NCI-H2171 (cell line): ENCODE data around the gene TK2.
"Not testable (repeated sequence)": the region's sequence is repeated elsewhere in the genome, so short reads cannot be mapped to it uniquely, and the experiment has no call there.

Source experiments
- DNase-seq: peaks from one replicate; lab custom pipeline; 2025; lab: John Stamatoyannopoulos, UW

Gene TK2

DNA sequence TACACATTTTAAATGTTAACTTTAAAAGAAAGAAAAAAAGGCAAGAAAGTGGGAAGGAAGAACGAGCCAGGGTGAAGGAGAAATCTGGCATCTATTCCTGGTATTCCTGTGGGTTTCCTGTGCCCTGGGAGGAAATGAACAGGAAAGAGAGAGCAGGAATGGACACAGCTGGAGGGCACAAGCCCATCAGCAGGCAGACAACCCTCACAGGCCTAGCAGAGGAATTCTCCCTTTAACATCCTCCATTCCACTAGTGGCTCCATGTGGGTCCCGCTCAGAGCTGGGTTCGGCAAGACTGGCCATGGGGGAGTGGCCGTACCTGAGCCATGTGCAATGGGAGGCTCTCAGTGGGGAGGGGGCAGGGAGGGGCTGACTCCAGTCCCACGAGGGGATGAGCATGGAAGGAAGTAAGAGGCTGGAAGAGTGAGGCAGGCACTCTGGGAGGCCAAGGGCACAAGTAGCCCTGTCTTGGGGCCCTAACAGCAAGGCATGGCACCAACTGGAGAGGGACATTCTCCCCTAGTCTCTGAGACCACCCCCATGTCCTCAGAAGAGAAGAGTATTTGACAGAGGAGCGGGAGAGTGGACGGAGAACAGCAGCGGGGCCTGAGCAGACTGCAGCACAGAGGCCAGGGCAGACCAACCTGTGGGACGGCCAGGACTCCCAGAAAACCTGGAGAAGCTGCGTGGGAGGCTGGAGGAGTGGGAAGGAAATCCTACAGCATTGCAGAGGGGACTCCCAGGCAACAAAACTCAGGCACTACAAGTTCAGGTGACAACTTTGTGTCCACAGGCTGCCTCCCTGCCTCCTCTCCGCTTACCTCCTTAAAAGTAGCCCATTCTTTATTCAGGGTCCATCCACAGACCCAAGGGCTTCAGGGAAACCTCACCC lies 30.2 kb downstream of the TK2 start:
- no peak for DNase-seq

DNA sequence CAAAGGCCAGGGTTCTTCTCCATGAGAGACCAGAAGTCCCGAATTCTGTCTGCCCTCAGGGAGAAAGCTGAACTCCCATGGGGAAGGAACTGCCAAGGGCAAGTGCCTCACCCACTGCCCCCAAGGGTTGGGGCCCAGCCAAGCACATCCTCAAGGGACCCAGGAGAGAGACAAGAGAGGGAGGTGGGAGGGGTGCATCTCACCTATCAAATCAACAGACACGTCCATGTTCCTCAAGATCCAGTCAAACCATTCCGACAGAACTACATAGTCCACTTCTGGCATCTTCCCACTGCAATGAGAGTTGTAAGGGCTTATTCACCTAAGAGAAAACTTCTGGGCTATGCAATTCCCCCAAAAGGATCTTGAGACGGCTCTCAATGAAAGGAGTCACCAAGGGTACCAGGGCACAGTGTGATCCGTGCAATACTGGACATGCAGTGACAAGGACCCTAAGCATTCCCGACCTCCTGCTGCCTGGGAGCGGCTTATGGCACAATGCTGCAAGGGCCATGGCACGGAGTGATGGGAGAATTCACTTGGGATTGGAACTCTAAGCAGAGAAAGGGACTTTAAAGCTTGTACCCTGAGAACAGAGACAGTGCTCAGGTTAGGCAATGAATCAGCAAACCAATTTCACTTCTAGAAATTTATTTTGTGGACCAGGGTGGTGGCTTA lies 32.2 kb downstream of the TK2 start:
- no peak for DNase-seq

DNA sequence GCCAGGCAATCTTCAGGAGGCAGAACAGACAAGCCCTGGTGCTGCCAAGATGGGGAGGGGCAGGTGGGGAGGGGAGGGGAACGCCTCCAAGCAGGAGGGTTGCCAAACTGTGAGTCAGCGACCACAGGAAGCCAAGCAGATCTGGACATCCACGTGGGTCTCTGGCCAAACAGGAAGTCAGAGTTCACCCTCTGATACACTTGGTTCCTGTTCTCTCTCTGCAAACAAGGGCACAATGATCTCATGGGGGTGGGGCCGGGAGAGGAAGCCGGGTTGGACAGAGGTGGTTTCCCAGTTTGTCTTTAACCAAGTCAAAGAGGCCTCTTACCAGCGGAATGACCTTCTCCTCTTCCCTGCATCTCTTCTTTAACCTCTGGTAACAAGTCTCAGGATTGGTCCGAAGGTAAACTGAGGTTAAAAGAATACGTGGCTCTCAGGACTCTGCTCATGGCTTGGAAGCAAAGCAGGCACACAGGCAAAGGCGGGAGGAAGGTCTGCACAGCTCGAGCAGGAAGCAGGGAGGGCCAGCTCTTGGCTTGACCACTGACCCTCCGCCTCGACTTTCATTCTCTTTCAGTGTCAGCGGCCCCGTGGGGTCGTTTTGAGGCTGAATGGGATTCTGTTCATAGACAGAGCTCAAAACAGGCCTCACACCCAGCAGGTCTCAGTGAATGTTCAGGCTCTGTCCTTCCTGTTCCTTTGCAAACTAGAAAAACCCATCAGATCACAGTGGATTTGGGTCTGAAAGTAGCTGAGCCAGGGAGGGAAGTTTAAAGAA lies 32.9 kb downstream of the TK2 start:
- no peak for DNase-seq

DNA sequence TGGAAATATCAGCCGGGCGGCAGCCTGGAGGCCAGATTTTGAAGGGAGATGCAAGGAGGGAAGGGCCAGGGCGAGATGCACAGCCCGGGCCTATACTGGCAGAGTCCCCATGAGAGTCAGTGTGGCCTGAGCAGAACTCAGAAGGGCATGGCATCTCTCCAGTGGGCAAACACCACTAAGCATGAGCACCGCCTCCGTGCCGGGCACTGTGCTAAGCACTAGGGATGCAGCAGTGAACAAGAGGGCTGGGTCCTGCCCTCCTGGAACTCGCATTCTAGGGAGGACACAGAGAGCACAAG lies 33.5 kb downstream of the TK2 start:
- DNase-seq, result no peak

DNA sequence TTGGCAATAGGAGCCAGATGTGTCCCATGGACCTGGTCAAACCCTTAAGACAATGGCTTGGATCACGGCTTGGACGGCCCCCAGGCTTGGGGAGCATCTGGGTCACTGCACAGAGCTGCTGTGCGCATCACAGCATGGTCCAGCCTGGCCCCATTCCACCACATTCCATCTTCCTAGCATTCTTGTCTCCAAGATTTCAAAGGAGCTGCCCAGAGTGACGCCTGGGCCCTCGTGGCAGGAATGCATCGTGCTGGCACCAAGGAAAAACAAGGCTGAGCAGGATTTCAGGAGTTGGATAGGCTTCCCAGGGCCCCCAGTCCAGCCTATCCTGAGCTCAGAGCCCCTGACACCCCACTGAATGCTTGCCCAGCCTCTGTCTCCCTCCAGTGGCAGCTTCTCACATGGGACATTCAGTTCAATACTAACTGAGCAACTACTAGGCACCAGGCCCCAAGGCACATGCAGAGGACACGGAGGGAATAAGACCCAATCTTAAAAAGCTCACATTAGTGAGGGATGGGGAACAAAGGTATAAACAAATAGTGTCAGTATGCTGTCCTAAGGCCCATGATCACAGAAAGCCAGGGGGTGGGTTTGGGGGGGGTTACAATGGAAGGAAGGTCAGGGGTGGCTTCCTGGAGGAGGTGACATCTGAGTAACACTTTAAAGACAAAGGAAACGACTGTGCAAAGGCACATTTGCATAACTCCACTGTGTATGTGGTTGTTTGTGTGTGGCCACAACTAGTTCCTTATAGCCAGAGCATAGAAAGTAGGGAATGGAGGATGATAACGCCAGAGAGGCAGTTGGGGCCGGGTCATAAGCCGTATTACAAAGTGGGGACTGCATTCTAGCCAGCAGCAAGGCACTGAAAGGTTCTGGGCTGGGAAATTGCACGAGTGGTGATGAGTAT lies 34.1 kb downstream of the TK2 start:
- no peak for DNase-seq

DNA sequence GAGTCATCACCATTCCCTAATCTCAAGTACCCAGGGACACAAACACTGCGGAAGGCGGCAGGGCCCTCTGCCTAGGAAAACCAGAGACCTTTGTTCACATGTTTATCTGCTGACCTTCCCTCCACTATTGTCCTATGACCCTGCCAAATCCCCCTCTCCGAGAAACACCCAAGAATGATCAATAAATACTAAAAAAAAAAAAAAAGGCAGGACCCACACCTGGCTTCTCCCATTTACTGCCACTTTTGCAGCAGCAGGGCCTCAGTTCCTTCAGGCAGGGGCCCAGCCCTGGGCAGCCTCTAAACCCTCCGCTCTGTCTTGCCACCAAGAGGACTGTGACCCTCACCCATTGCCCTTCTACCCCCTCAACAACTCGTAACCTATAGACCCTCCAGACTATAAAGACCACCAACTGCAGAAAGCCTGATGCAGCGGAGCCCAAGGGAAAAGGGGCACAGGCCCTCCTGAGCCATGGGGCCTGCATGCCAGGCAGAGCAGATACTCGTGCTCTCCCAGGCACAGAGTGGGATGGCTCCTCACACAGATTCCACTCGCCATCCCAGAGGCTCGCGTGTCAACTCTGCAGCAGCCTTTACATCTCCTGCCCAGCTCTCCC lies 34.8 kb downstream of the TK2 start:
- DNase-seq, result not testable (repeated sequence)

DNA sequence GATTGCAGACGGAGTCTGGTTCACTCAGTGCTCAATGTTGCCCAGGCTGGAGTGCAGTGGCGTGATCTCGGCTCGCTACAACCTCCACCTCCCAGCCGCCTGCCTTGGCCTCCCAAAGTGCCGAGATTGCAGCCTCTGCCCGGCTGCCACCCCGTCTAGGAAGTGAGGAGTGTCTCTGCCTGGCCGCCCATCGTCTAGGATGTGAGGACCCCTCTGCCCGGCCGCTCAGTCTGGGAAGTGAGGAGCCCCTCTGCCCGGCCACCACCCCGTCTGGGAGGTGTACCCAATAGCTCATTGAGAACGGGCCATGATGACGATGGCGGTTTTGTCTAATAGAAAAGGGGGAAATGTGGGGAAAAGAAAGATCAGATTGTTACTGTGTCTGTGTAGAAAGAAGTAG lies 35.5 kb downstream of the TK2 start:
- DNase-seq, result not testable (repeated sequence)

DNA sequence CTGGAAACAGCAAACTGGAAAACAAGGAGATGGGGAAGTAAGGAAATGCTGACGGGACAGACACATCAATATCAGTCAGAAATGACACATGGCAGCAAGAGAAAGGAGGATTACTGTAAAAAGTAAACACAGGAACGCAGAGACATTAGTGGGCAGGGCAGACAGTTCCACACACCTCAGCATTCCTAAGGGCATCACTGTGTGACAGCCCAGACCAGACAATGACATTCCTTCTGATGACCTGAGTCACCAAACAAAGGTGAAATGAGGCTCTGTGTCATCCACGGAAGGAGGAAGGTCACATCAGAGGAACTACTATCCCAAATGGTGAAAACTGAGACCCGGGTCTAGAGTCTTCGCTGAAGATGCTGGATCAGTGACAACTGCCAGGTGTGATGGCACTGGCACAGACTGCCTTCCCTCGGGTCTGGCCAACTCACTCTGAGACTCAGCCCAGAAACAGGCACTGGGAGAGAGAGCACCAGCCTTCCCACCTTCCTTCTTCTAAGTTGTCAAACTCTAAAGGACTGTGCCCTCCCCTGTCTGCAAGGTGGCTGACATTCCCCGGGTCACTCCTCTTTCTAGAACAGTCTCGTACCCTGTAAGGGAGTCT lies 36.7 kb downstream of the TK2 start:
- no peak for DNase-seq

DNA sequence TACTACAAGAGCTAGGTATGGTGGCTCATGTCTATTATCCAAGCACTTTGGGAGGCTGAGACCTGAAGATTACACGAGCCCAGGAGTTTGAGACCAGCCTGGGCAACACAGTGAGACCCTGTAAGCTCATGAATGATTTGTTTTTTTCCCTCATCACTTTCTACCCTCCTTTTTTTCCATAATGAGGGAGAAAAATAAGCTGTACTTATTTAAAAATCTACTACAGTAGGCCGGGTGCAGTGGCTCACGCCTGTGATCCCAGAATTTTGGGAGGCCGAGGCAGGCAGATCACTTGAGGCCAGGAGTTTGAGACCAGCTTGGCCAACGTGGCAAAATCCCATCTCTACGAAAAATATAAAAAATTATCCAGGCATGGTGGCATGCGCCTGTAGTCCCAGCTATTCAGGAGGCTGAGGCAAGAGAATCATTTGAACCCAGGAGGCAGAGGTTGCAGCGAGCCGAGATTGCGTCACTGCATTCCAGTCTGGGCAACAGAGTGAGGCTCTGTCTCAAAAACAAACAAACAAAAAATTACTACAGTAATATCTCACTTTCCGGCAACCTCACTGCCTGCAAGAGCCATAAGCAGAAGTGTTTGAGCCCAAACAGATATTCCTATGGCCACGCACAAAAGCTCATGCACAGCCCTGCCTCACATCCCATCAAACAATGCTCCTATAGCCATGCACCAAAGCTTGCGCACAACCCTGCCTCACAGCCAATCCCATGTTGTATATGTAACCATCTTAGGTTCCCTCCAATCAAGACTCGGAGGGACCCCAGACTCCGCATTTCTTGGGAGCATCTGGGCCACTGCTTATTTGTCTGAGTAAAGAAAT lies 37.4 kb downstream of the TK2 start:
- no peak for DNase-seq

DNA sequence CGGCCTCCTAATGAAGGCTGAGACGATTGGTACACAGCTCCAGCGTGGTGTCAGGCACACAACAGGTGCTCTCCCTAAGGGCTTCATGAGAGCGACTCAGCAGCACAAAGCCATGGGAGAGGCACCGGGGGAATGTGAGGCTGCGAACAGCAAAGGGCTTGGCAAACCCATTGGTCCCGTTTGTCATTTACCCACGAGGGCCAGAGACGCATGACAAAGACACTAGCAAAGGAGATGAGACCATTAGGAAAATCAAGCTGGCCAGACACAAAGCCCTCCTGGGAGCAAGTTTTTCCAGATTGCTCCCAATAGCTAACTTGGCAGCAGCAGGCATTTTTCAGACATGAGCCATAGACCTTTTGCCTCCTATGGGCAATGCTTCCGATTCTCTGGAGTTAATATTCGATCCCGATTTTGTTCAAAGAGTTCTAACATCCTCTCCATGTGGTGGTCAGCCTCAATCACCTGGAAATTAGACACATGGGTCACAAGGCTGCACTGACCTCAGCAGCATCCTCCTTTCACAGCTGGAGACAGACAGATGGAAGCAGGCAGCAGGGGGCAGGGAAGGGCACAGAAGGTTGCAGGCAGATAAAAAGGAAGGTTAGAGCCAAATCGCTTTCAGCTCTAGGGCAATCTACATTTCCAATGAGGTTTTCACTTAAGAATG lies 38.2 kb downstream of the TK2 start:
- no peak for DNase-seq

DNA sequence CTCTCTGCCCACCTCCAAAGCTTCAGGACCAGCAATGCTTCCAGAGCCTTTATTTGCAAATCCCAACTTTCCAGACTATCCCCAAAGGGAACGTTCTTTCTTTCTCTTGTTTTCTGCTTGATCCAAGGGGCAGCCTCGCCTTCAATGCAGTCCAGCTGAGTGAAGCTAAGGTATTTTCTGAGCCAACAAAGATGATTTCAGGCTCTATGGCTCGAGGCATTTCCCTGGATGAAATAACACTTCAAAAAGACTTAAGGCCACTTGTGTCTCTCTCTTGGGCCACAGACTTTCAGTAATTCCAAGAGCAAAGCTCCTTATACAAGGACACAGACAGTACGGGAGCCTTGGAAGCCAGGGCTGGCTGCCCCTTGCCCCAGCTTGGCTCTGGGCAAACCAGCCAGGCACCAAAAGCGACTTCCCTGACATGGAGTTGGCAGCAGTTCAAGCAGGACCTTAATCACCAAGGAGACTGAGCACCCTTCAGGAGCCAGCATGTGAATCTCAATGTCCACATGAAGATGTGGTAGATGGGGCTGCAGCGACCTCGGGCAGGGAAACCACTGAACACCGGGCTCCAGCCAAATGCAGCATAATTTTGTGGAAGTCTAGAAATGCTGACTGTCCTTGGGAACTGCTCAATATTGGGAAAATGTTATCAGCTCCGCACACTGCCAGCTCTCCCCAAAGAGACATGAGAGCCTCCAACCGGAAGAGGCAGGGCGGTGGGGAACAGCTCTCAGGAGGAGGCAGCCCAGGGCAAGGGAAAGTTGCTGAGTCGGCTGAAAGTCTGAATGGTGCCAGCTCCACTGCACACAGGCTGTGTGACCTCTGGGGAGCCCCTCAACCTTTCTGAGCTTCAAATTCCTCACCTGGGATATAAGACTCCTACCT lies 39.0 kb downstream of the TK2 start:
- no peak for DNase-seq

DNA sequence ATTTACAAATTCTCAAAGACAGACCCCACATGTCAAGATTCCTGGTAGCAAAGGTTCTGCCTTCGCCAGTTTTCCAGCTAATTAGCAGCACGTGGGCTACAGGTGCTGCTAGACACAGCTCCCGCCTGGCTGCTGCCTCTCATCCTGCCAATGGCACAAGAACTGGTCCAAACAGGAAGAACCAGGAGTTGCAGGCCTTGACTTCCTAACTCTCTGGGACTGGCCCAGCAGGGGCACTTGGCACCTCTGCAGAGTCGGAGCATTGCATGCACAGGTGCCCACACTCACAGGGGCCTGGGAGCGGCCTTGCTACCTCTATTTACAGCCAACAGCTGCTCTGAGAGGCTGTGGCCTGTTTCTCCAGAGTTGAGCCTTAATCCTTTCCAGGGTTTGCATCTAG lies 39.6 kb downstream of the TK2 start:
- no peak for DNase-seq

DNA sequence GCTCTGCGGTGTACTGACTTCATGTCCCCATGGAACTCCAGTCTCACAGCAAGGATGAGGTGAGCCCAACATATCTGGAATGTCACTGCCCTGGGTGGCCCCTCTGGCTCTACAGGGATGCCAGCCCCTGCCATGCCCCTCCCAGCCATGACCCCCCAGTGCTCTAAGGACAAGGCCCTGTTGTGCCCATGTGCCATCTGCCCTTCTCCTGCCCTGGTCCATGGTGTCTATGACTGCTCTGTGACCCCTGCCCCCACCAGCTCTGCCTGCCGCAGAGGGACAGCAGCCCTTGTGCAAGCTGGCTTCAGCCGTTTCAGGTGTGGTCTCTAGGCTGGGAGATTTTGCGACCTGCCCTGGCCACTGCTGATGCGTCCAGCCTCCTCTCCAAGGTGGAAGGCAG lies 40.3 kb downstream of the TK2 start:
- DNase-seq, result no peak

DNA sequence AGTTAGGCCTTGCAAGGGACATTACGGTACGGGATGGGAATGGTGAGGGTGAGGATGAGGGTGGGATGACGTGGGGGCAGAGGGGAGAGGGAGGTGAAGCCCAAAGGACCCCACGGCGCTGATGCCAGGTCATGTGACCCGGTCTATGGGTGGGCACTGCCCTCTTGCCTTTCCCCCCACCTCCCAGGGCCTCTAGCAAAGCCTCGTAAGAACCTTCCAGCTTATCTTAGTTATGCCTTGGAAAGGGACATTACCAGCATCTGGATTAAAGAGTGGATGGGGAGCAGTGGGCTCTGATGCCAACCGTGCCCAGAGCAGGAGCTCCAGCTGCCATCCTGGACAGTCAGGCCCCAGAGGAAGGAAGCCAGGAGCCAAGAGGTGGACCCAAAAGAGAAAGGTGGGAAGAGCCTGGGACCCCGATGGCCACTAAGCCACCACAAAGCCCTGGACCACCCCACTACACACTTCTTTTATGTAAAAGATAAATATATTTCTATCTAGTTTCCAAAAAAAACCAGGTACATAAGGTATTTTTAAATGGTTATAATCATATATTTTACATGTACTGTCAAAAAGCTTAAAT lies 40.9 kb downstream of the TK2 start:
- no peak for DNase-seq

DNA sequence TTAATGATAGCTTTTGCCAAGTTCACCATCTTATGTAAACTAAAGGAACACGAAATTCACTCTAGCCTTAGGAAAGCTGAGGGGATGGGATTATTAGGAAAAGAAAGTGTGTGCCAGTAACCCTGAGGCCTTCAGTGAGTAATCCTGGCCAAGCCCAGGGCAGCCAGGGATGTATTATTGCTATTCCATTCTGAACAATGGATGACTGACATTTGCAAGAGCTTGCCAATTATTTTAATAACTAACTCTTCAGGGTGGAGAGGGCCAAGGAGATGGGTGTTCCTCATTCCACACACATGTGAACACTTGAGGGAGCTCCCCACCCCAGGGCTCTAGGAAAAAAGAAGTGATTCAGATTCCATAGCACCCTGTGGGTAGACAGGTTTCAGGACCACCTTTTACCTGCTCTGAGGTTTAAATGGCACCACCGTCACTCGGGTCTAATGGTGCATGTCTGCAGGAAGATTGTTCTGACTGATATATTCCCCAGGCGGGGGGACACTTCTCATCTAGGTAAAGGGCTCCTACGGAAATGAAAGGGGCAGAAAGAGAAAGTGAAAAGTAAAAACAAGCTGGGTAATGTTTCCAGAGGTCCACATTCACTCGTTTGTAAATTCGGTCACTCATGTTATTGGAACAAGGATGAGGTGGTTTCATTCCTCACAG lies 41.5 kb downstream of the TK2 start:
- DNase-seq, result no peak

DNA sequence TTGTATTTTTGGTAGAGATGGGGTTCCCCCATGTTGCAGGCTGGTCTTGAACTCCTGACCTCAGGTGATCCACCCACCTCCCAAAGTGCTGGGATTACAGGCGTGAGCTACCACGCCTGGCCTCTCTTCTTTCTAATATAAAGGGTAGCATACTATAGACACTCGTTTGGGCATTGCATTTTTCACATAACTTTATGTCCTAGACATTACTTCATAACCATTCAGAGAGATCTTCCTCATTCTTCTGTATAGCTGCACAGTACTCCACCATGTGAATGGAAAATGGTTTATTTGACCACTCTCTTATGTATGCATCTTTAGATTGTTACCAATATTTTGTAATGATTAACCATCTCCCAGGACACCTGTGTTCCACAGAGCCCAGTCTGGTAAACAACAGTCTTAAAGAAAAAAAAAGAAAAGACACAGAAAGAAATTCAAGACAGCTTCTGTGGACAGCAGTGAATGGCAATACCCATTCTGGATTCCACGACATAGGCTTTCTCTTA lies 42.1 kb downstream of the TK2 start:
- DNase-seq, result no peak

DNA sequence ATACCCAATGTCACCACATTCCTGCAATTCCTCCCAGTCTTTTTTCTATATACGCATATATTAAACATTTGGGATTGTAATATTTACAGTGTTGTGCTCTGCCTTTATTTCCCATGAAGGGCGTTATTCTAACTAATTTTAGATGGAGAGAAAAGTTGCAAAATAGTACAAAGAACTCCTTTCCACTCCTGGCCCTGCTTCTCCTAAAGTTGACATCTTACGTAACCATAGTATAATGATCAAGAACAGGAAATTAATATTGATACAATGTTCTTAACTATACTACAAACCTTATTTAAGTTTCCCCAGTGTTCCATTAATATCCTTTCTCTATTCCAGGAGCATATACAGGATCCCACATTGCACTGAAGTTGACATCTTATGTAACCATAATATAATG lies 46.3 kb downstream of the TK2 start:
- DNase-seq, result no peak
